Adrenal gland (tissue), 12 donors: Measurements from ENCODE around the gene TTLL11. TPM values are rescaled to one million over a fixed set of nuclear protein-coding genes. Genes with fewer than 3 reads are reported as not detected.

Experiments
- DNase-seq, 7 donors: peaks; one replicate each; pipeline ENCODE4 v3.0.0-alpha.2; 2019 to 2020
- H3K27ac ChIP-seq, 5 donors: fragments of 200-600 bp; sonication (generic) in 4 of 5; 1 replicate in 3 of 5; 2 replicates in 2 of 5; pipeline versions ENCODE4 v1.5.1 to v1.8.0; 2016 to 2020; ENCODE audit warnings: mild to moderate bottlenecking in 1 of 5
- H3K27me3 ChIP-seq: fragments of 200-600 bp; 2 replicates; pipeline ENCODE4 v1.8.0; 2021
- H3K36me3 ChIP-seq, 2 donors: fragments of 200-600 bp; replicated peaks in 1 of 2; 1 replicate in 1 of 2; 2 replicates in 1 of 2; pipeline versions ENCODE4 v1.5.1 to v1.8.0; 2018 to 2022
- H3K4me1 ChIP-seq, 2 donors: fragments of 200-600 bp; replicated peaks in 1 of 2; 1 replicate in 1 of 2; 2 replicates in 1 of 2; pipeline versions ENCODE4 v1.5.1 to v1.8.0; 2018 to 2021
- H3K4me3 ChIP-seq, 4 donors: fragments of 200-600 bp; sonication (generic) in 3 of 4; one replicate each; pipeline ENCODE4 v1.5.1; 2016 to 2018
- H3K9me3 ChIP-seq, 3 donors: fragments of 200-600 bp; sonication (generic) in 1 of 3; replicated peaks in 1 of 3; 1 replicate in 2 of 3; 2 replicates in 1 of 3; pipeline versions ENCODE4 v1.5.1 to v1.8.0; 2016 to 2021
- CTCF ChIP-seq, 6 experiments: fragments of 450-650 bp in 4 of 6; fragments of 200-600 bp in 2 of 6; sonication (generic) in 1 of 6; IDR thresholded peaks; 1 replicate in 5 of 6; 2 replicates in 1 of 6; pipeline versions ENCODE4 v1.5.1 to v1.8.0; 2016 to 2021; ENCODE audit warnings: antibody characterized with exemption in 6 of 6, mild to moderate bottlenecking in 2 of 6, moderate library complexity in 1 of 6
- POLR2A ChIP-seq, 2 donors: fragments of 450-650 bp; IDR thresholded peaks; one replicate each; pipeline ENCODE4 v1.6.1; 2017; ENCODE audit warnings: antibody characterized with exemption in 2 of 2, mild to moderate bottlenecking in 2 of 2, moderate library complexity in 1 of 2
- WGBS, 4 donors: extraction: QIAGEN DNeasy Blood & Tissue Kit in 2 of 4; methylation state at CpG; one replicate each; pipeline versions ENCODE4 v1.1.5 to v1.1.7; 2013 to 2017; 5-methylcytosine and 5-hydroxymethylcytosine counted together
- intact Hi-C, 2 donors: fragments of 100-400 bp; cut with DNase I; formaldehyde crosslinking; loops; one replicate each; pipeline versions ENCODE4 v1.14.1 to v1.15.0; 2022 to 2023
- microRNA-seq, 3 donors: library from miRNA; unstranded; fragments of <30 nt; microRNA quantifications; one replicate each; pipeline ENCODE4, GENCODE V29; 2017 to 2020
- polyA plus RNA-seq, 3 donors: library from polyadenylated mRNA; stranded (reverse); fragments of 200-250 nt in 2 of 3; fragments of 350-450 nt in 1 of 3; fragmentation: Illumina TruSeq in 1 of 3; extraction: RNeasy Lipid Tissue Mini Kit (QIAGEN cat#74804) in 1 of 3; gene quantifications; one replicate each; pipeline ENCODE4 v1.2.3, GENCODE V29; 2013 to 2014
- small RNA-seq, 2 donors: library from RNA; depleted of rRNA; stranded (forward); fragments of <200 nt; gene quantifications; one replicate each; pipeline ENCODE3, GENCODE V24; 2016
- total RNA-seq, 9 donors: library from RNA; depleted of rRNA in 4 of 9; stranded (reverse); fragments of >200 nt in 4 of 9; fragments of 120-200 nt in 1 of 9; fragmentation: NEBNext Ultra II Directional in 1 of 9; extraction: Animal tissue kit (Norgen Biotek cat#: 25700) in 1 of 9; gene quantifications; one replicate each; pipeline versions ENCODE4 v1.1.0 to v1.2.4, GENCODE V29; 2013 to 2023
- donor health status: healthy with polysubstance abuse.
- donor health status: Bipolar disorder and iron deficiency.
- donor health status: DM: yes; HTN: yes; CAD: no.
- donor health status: DM: no; HTN: no; CAD: no.
- donor health status: DM: no; HTN: no; CAD: no.
- donor health status: DM: yes; HTN: yes; CAD: no.

Gene TTLL11
- total and polyA plus RNA-seq, 12 donors: 4.8 to 30.9 (median 13.7) TPM

- TF ChIP-seq POLR2A (IDR thresholded peaks at IDR 0.05) (no peak), CTCF (IDR thresholded peaks at IDR 0.05) (no peak)
- WGBS, 4 donors: 51 to 82% (median 56%) methylated on average over 5 to 18 of the region's 18 CpGs
- H3K4me3 ChIP-seq: no peak overlapping the region
- peak in 3 of 7 donors; percentile 18 to 23 (median 19) for DNase-seq
- no peaks in the 10 kb centered on the region for H3K27me3 ChIP-seq
- intact Hi-C loops: loop anchor here in 1 of 2 donors (10.0 kb wide), 1 partner anchor 81 kb away; no protein-coding TSS in a partner anchor
- H3K4me1 ChIP-seq: peaks cover 8 to 17% of the 10 kb centered on the region in 2 donors
- H3K36me3 ChIP-seq: peaks cover 0 to 75% of the 10 kb centered on the region in 2 donors
- H3K27ac ChIP-seq: peak overlapping the region in 2 of 5 donors; percentile 70 to 76
- H3K9me3 ChIP-seq: no peaks in the 10 kb centered on the region
These were observed 319.7 kb downstream of the TTLL11 start for GRCh38 chr9:121773286-121773953.

- peak in 2 of 6 experiments; percentile 7 to 25 for TF ChIP-seq CTCF (IDR thresholded peaks at IDR 0.05)
- TF ChIP-seq POLR2A (IDR thresholded peaks at IDR 0.05): no peak
- Histone ChIP-seq H3K36me3 (peaks cover 0 to 82% of the 10 kb centered on the region in 2 donors), H3K27ac (peak overlapping the region in 4 of 5 donors; percentile 32 to 76 (median 60)), H3K9me3 (no peaks in the 10 kb centered on the region), H3K4me1 (peaks cover 8 to 13% of the 10 kb centered on the region in 2 donors), H3K27me3 (no peaks in the 10 kb centered on the region), H3K4me3 (no peak overlapping the region)
- WGBS, 4 donors: 61 to 78% (median 66%) methylated on average over 15 to 45 of the region's 45 CpGs
- DNase-seq: peak; percentile 84 to 97 (median 96)
- intact Hi-C loops: loop anchor here in 1 of 2 donors (10.0 kb wide), 1 partner anchor 82 kb away; no protein-coding TSS in a partner anchor
These were observed 320.4 kb downstream of the TTLL11 start for GRCh38 chr9:121772600-121773285.

Small RNAs within 50 kb of the gene (microRNA-seq; reads per million reads assigned to microRNA genes)
- 0 reads per million in 3 donors for gene MIR4478

Small RNAs within 50 kb of the gene (small RNA-seq; reads per million reads assigned to genes)
- gene MIR4478: 0 reads per million in 2 donors

Other genes with a start within 250 kb of the TTLL11 start
- 10 to 100 TPM; 34.5 to 73.1 (median 68.8) TPM for gene NDUFA8, start 66.5 kb upstream of the TTLL11 start, total RNA-seq
- gene NDUFA8, start 66.5 kb upstream of the TTLL11 start, polyA plus RNA-seq: 100 to 1,000 TPM in 1 of 3 donors, 10 to 100 TPM in 2; 96.0 to 182 (median 99.1) TPM
- 1 to 10 TPM in 1 of 9 donors, under 1 TPM in 2, not detected in 6; 0.78 to 1.7 (median 0.80) TPM for gene MORN5, start 66.6 kb upstream of the TTLL11 start, total RNA-seq
- under 1 TPM in 1 of 3 donors, not detected in 2; 0.81 TPM for gene MORN5, start 66.6 kb upstream of the TTLL11 start, polyA plus RNA-seq
- gene LHX6, start 135.6 kb upstream of the TTLL11 start, total RNA-seq: 1 to 10 TPM in 7 of 9 donors, under 1 TPM in 2; 0.17 to 3.6 (median 1.6) TPM
- 1 to 10 TPM in 2 of 3 donors, under 1 TPM in 1; 0.46 to 1.7 (median 1.0) TPM for gene LHX6, start 135.6 kb upstream of the TTLL11 start, polyA plus RNA-seq
- gene RBM18, start 171.5 kb upstream of the TTLL11 start, total RNA-seq: 10 to 100 TPM in 7 of 9 donors, 1 to 10 TPM in 2; 7.5 to 31.5 (median 18.5) TPM
- gene RBM18, start 171.5 kb upstream of the TTLL11 start, polyA plus RNA-seq: 10 to 100 TPM in 1 of 3 donors, 1 to 10 TPM in 2; 3.4 to 39.1 (median 5.5) TPM
- gene MRRF, start 171.6 kb upstream of the TTLL11 start, total RNA-seq: 10 to 100 TPM; 24.9 to 55.4 (median 34.6) TPM
- gene MRRF, start 171.6 kb upstream of the TTLL11 start, polyA plus RNA-seq: 10 to 100 TPM; 34.5 to 66.3 (median 49.3) TPM